Stimulated activated CD4-positive, alpha-beta T cell treated with anti-CD3 and anti-CD28 coated beads, Interleukin-1b, Interleukin-23, amount 100 ng/mL, for 4 hours (primary cell): ENCODE data around the gene DOHH.
"Not testable (repeated sequence)": the region's sequence is repeated elsewhere in the genome, so short reads cannot be mapped to it uniquely, and the experiment has no call there.

Source experiments
- DNase-seq, 2 donors: peaks; one replicate each; pipeline ENCODE4 v3.0.0-alpha.2; 2020; ENCODE audit warnings: low read depth in 2 of 2

DOHH gene

DNA sequence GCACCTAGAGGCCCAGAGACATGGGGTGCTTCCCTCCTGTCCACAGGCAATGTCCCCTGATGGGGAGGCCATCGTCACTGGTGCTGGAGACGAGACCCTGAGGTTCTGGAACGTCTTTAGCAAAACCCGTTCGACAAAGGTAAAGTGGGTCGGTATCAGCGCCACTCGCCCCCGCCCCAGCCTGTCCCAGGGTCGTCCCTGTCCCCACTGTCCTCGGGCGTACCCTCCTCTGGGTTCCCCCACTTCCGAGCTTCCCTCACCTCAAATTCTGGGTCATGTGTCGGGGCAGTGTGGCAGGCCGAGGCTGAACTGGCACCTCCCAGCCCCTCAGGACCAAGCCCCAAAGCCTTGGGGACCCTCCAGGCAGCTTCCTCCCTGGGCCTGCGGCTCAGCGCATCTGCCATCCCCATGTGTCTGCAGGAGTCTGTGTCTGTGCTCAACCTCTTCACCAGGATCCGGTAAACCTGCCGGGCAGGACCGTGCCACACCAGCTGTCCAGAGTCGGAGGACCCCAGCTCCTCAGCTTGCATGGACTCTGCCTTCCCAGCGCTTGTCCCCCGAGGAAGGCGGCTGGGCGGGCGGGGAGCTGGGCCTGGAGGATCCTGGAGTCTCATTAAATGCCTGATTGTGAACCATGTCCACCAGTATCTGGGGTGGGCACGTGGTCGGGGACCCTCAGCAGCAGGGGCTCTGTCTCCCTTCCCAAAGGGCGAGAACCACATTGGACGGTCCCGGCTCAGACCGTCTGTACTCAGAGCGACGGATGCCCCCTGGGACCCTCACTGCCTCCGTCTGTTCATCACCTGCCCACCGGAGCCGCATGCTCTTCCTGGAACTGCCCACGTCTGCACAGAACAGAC, 34.1 kb upstream of the DOHH start:
- no peak for DNase-seq

GRCh38 chr19:3533563-3534216, 33.2 kb upstream of the DOHH start:
- DNase-seq, result no peak

GRCh38 chr19:3533033-3533432, 32.6 kb upstream of the DOHH start:
- no peak for DNase-seq

DNA sequence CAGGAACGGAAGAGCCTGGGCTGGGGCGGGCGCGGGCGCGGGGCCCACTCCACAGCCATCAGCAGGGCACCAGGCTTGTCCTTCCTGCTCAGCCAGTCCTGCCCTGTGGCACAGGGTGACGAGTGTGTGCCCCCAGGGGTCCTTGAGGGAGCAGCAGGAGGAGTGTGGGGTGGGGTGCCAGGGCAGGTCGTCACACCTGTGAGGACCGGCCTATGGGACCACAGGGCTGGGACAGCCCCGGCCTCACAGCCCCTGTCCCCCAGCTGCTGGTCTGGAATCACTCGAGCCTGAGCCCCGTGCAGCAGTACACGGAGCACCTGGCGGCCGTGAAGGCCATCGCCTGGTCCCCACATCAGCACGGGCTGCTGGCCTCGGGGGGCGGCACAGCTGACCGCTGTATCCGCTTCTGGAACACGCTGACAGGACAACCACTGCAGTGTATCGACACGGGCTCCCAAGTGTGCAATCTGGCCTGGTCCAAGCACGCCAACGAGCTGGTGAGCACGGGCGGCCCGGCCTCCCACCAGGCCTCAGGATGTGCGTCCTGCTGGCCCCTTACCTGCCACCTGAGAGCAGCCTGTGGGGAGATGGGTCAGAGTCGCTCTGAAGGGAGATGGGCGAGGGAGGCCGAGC, 31.8 kb upstream of the DOHH start:
- DNase-seq, result no peak

DNA sequence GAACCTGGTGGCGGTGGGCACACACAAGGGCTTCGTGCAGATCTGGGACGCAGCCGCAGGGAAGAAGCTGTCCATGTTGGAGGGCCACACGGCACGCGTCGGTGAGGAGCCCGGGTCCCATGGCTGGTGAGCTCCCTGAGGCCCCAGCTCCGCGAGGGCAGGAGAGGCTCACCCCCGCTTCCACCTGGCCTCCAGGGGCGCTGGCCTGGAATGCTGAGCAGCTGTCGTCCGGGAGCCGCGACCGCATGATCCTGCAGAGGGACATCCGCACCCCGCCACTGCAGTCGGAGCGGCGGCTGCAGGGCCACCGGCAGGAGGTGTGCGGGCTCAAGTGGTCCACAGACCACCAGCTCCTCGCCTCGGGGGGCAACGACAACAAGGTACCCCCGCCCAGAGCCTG, 31.2 kb upstream of the DOHH start:
- DNase-seq, result no peak

DNA sequence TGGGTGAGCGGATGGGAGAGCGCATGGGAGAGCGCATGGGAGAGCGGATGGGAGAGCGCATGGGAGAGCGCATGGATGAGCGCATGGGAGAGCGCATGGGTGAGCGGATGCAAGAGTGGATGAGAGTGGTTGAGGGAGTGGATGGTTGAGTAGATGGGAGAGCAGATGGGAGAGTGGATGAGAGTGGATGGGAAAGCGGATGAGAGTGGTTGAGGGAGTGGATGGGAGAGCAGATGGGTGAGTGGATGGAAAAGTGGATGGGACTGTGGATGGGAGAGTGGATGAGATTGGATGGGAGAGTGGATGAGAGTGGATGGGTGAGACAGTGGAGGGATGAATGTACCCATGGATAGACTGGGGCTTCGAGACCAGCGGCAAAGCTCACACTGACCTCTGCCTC, 29.9 kb upstream of the DOHH start:
- no peak for DNase-seq

- DNase-seq, result not testable (repeated sequence)
Measured at GRCh38 chr19:3529299-3529698, 28.8 kb upstream of the DOHH start.

- DNase-seq, result no peak
Measured at GRCh38 chr19:3528539-3529211, 28.2 kb upstream of the DOHH start.

DNA sequence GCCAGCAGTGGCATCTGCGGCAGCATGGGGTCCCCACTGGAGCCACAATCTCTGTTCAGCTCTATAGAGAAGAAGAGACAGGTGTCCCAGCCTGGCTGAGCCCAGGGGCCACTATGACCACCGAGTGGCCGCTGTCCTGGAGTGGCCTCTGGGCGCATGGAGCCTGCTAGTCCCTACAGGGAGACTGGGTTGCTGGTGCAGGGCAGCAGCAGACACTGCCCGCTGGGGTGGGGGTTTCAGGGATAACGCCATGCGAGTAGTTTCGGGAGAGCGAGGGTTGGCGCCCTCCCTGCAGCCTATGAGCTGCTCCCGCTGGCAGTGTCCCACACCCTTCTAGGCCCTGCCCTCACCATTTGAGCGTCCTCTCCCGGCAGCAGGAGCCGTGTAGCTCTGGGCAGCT, 27.6 kb upstream of the DOHH start:
- no peak for DNase-seq

GRCh38 chr19:3527238-3527910, 26.9 kb upstream of the DOHH start:
- no peak for DNase-seq

- DNase-seq, result no peak
Measured at GRCh38 chr19:3526507-3527237, 26.2 kb upstream of the DOHH start.

DNA sequence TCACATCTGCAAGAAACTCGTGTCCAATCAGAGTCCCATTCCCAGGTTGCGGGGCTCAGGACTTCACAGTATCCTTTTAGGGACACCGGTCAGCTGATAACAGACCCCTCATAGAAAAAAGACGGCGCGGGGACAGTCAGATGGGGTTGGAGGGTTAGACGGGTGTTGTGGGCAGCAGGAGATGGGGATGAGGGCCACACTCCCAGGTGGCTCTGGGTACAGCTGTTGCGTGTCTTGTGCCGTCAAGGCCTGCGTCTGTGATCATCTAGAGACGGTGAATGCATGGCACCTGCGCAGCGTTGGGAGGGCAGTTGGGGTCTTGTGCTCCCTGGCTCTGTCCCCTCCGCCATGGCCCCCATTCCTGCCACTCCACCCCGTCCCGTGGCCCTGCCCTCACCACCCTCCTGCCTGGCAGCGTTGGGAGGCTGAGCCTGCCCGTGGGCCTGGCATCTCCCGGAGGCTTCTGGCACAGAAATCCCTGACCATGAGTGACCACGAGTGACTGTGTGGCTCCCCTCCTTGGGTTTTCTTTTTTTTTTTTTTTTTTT, 24.5 kb upstream of the DOHH start:
- no peak for DNase-seq

GRCh38 chr19:3524078-3524842, 23.8 kb upstream of the DOHH start:
- DNase-seq, result no peak

- DNase-seq, result no peak
Measured at GRCh38 chr19:3523361-3524077, 23.0 kb upstream of the DOHH start.

DNA sequence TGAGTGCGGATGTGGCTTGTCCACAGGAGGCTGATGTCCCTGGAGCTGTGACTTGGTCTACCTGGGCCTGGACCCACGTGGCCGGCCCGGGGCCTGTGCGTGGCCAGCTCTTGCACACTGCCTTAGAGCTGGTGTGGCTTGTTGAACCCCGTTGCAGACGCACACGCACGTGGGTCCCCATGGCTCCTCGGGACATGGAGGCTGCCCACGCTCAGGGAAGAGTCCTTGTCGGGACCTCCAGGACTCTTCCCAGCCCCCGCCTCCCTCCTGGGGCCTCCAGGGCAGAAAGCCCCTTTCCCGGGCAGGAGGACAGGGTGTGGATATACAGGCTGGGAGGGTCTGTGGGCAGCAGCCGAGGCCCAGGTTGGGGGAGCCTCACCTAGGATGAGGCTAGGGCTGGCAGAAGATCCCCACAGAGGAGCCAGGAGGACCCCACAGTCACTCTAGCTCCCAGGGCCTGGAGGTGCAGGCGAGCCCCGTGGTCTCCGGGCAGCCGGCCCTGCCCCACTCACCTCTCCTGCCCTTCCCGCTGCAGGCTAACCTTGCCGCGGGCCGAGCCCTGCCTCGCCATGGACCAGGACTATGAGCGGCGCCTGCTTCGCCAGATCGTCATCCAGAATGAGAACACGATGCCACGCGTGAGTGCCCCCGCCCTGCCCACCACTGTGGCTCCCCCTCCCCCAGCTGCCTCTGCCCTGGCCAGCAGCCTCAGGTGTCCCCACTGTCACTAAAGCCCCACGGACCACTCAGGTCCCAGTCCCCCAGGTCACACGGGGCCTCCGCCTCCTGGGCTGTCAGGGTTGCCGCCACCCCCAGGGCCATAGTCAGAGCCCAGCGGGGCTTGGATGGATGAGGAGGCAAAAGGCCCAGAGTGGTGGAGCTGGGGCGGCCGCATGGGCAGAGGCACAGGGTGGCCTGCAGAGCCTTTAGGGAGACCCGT, 22.2 kb upstream of the DOHH start:
- DNase-seq, result no peak

DNA sequence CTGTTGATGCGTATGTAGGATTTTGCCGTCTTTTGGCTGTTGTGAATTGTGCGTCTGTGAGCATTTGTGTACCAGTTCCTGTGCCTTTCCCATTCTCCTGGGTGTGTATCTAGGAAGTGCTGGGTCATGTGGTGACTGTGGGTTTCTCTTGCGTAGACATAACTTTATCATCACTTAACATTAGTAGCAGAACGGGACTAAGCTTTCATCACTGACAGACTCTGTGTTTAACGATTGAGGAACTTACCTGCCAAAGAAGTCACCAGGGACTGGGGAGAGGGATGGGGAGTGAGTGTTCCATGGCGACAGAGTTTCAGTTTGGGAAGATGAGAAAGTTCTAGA, 20.6 kb upstream of the DOHH start:
- DNase-seq, result no peak

DNA sequence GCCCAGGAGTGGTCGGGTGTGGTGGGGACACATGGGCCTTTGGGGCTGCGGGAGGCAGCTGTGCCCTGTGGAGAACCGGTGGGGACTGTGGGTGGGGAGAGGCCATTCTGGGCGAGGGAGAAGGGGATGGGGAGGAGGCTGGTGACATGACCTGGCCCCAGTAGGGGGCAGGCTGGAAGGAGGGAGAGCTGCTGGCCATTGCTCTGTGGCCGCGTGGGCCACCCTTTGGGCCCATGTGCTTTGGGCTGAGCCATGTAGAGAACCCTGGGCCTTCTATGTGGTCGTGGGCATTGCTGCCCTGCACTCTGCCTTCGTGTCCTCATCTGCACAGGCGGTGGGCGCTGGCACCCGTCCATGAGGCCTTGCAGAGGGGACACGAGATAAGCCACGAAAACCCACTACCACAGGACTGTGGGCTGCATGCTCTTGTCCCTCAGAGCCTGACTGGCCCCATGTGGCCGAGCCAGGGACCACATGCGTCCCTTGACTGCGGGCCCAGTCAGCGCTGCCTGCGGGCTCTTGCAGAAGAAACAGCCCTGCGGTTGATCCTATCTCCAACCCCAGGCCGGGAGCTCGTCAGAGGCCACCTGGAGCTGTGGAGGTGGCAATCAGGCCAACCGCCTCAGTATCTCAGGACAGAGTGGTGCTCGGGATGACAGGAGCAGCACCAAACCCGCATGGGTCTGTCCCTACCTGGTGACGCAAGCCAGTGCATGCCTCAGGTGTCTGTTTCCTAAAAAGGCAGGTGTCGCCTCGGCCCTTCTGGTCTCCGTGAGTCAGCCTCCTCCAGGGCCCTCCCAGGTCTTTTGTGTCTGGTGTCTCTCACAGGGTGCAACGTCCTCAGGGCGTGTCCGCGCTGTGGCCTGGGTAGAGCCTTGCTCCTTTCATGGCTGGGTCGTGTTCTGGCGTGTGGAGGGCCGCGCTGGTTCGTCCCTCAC, 20.0 kb upstream of the DOHH start:
- DNase-seq, result no peak
